Keratinocyte (primary cell): ENCODE results near the gene ARFIP1. TPM values are rescaled to one million over a fixed set of nuclear protein-coding genes. Genes with fewer than 3 reads are reported as not detected.

ENCODE experiments used
- DNase-seq: peaks from one replicate; pipeline ENCODE4 v3.0.0-alpha.2; 2011; ENCODE audit warnings: low read depth, missing footprints, low spot score
- FAIRE-seq: peaks from 2 replicates; lab custom pipeline; 2011; peaks lifted over from hg19 to GRCh38; lab: Jason Lieb, UNC
- H2AFZ ChIP-seq: 2 replicates; pipeline ENCODE4 v1.6.0; 2012; ENCODE audit warnings: low read length, control low read depth, inconsistent platforms; ENCODE audit not compliant: control insufficient read depth
- H3K27ac ChIP-seq: 2 replicates; pipeline ENCODE4 v1.5.1; 2011; ENCODE audit warnings: low read length; ENCODE audit not compliant: control insufficient read depth, insufficient read depth
- H3K27me3 ChIP-seq: 3 replicates; pipeline ENCODE4 v1.6.0; 2011; ENCODE audit warnings: low read length; ENCODE audit not compliant: control insufficient read depth, insufficient read depth; ENCODE audit errors: extremely low read depth
- H3K36me3 ChIP-seq, 2 experiments: 2 replicates in 1 of 2; 3 replicates in 1 of 2; pipeline ENCODE4 v1.5.1; 2011; ENCODE audit warnings: low read length in 2 of 2, mild to moderate bottlenecking in 1 of 2; ENCODE audit not compliant: control insufficient read depth in 2 of 2, insufficient read depth in 2 of 2; ENCODE audit errors: extremely low read depth in 1 of 2
- H3K4me1 ChIP-seq: 3 replicates; pipeline ENCODE4 v1.5.1; 2011; ENCODE audit warnings: low read length; ENCODE audit not compliant: control insufficient read depth, insufficient read depth; ENCODE audit errors: extremely low read depth
- H3K4me2 ChIP-seq: 3 replicates; pipeline ENCODE4 v1.6.0; 2011; ENCODE audit warnings: low read depth, low read length; ENCODE audit not compliant: control insufficient read depth, insufficient read depth; ENCODE audit errors: extremely low read depth
- H3K4me3 ChIP-seq, 3 experiments: fragments of 200-600 bp in 1 of 3; sonication (generic) in 1 of 3; 2 replicates in 2 of 3; 3 replicates in 1 of 3; pipeline ENCODE4 v1.5.1; 2011 to 2016; ENCODE audit warnings: low read length in 3 of 3, mild to moderate bottlenecking in 3 of 3, control low read depth in 2 of 3, inconsistent platforms in 1 of 3, low read depth in 1 of 3, mixed read lengths in 1 of 3, mixed run types in 1 of 3, moderate library complexity in 1 of 3; ENCODE audit not compliant: control insufficient read depth in 2 of 3, insufficient read depth in 2 of 3; ENCODE audit errors: extremely low read depth in 1 of 3
- H3K79me2 ChIP-seq: 2 replicates; pipeline ENCODE4 v1.6.0; 2012; ENCODE audit warnings: low read length; ENCODE audit not compliant: control insufficient read depth, insufficient read depth
- H3K9ac ChIP-seq: 3 replicates; pipeline ENCODE4 v1.6.0; 2011; ENCODE audit warnings: low read length; ENCODE audit not compliant: control insufficient read depth, insufficient read depth; ENCODE audit errors: extremely low read depth
- H3K9me1 ChIP-seq: 3 replicates; pipeline ENCODE4 v1.6.0; 2011; ENCODE audit warnings: low read length; ENCODE audit not compliant: control insufficient read depth, insufficient read depth; ENCODE audit errors: extremely low read depth
- H3K9me3 ChIP-seq: 2 replicates; pipeline ENCODE4 v1.5.1; 2012; ENCODE audit warnings: low read depth, low read length; ENCODE audit not compliant: control insufficient read depth
- H4K20me1 ChIP-seq: 3 replicates; pipeline ENCODE4 v1.6.0; 2011; ENCODE audit warnings: low read length; ENCODE audit not compliant: control insufficient read depth, insufficient read depth; ENCODE audit errors: extremely low read depth
- EZH2 ChIP-seq: IDR thresholded peaks from one replicate; pipeline ENCODE4 v1.6.1; 2012; ENCODE audit warnings: inconsistent platforms, mild to moderate bottlenecking, low read length, moderate library complexity
- dilution Hi-C: fragments of 300-500 bp; cut with MboI; formaldehyde crosslinking; loops from one replicate; pipeline ENCODE4 v1.7.0; 2020; ENCODE audit warnings: low sequenced_read_pairs; ENCODE audit not compliant: extremely low pct_ligation_motif_present
- polyA plus RNA-seq, 5 experiments: library from polyadenylated mRNA; depleted of rRNA in 3 of 5; stranded (reverse) in 3 of 5; stranded (forward) in 1 of 5; unstranded in 1 of 5; fragments of >200 nt; gene quantifications; 1 replicate in 1 of 5; 2 replicates in 3 of 5; 3 replicates in 1 of 5; pipeline versions ENCODE4 v1.2.1 to v1.2.3, GENCODE V29; 2011 to 2012; ENCODE audit warnings: missing spikeins in 2 of 5, low read depth in 1 of 5, low replicate concordance in 1 of 5
- TF ChIP-seq, protein P1 (sequence below), 3 experiments: IDR thresholded peaks in 1 of 3; conservative IDR thresholded peaks in 1 of 3; optimal IDR thresholded peaks in 1 of 3; 2 replicates in 2 of 3; 3 replicates in 1 of 3; pipeline versions ENCODE3 to v1.5.1; 2011; ENCODE audit warnings: low read length in 3 of 3, mild to moderate bottlenecking in 3 of 3, moderate library complexity in 2 of 3, control low read depth in 1 of 3, inconsistent platforms in 1 of 3; ENCODE audit not compliant: insufficient read depth in 2 of 3; ENCODE audit errors: extremely low read depth in 1 of 3

The ARFIP1 gene
- polyA plus RNA-seq, 1 donor (not counting 4 experiments of a cell fraction or from before 2014, with no cell fraction given), result 44.4 TPM

DNA sequence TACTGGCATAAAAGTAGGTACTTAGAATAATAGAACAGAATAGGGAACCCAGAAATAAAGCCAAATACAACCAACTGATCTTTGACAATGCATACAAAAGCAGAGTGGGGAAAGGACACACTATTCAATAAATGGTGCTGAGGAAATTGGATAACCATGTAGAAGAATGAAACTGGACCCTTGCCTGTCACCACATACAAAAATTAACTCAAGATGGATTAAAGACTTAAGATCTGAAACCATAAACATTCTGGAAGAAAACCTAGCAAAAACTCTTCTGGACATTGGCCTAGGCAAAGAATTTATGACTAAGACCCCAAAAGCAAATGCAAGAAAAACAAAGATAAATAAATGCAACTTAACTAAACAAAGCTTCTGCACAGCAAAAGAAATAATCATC is 45.6 kb downstream of the ARFIP1 start:
- Histone ChIP-seq H2AFZ (no peak overlapping the region), H3K4me1 (no peaks in the 10 kb centered on the region), H3K79me2 (no peaks in the 10 kb centered on the region), H3K27me3 (no peaks in the 10 kb centered on the region), H3K27ac (no peak overlapping the region), H3K4me3 (no peak overlapping the region), H3K9me3 (no peaks in the 10 kb centered on the region), H4K20me1 (no peaks in the 10 kb centered on the region), H3K36me3 (no peaks in the 10 kb centered on the region), H3K9ac (no peak overlapping the region), H3K4me2 (no peak overlapping the region), H3K9me1 (no peaks in the 10 kb centered on the region)
- dilution Hi-C loops, result no loop called here
- TF ChIP-seq EZH2, result no peak
- TF ChIP-seq, protein P1, sequence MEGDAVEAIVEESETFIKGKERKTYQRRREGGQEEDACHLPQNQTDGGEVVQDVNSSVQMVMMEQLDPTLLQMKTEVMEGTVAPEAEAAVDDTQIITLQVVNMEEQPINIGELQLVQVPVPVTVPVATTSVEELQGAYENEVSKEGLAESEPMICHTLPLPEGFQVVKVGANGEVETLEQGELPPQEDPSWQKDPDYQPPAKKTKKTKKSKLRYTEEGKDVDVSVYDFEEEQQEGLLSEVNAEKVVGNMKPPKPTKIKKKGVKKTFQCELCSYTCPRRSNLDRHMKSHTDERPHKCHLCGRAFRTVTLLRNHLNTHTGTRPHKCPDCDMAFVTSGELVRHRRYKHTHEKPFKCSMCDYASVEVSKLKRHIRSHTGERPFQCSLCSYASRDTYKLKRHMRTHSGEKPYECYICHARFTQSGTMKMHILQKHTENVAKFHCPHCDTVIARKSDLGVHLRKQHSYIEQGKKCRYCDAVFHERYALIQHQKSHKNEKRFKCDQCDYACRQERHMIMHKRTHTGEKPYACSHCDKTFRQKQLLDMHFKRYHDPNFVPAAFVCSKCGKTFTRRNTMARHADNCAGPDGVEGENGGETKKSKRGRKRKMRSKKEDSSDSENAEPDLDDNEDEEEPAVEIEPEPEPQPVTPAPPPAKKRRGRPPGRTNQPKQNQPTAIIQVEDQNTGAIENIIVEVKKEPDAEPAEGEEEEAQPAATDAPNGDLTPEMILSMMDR (optimal IDR thresholded peaks at IDR 0.05 in 1 of 3, IDR thresholded peaks at IDR 0.05 in 1 of 3, conservative IDR thresholded peaks at IDR 0.05 in 1 of 3; ENCODE audit: extremely low read depth in 1 of 3, insufficient read depth in 2 of 3, low read length in 3 of 3), result no peak
- FAIRE-seq, result no peak
- DNase-seq, result no peak

- FAIRE-seq (no peak), DNase-seq (no peak)
- H3K4me3 ChIP-seq, result no peak overlapping the region
- H3K9ac ChIP-seq, result no peak overlapping the region
- H3K4me1 ChIP-seq, result peaks cover 3% of the 10 kb centered on the region
- no peaks in the 10 kb centered on the region for H3K9me3 ChIP-seq
- H3K4me2 ChIP-seq, result no peak overlapping the region
- H3K27me3 ChIP-seq, result no peaks in the 10 kb centered on the region
- H2AFZ ChIP-seq, result no peak overlapping the region
- H3K79me2 ChIP-seq, result no peaks in the 10 kb centered on the region
- H4K20me1 ChIP-seq, result no peaks in the 10 kb centered on the region
- H3K9me1 ChIP-seq, result no peaks in the 10 kb centered on the region
- no peak for TF ChIP-seq EZH2
- TF ChIP-seq, protein P1 (optimal IDR thresholded peaks at IDR 0.05 in 1 of 3, IDR thresholded peaks at IDR 0.05 in 1 of 3, conservative IDR thresholded peaks at IDR 0.05 in 1 of 3; ENCODE audit: extremely low read depth in 1 of 3, insufficient read depth in 2 of 3, low read length in 3 of 3), result no peak
- no peaks in the 10 kb centered on the region for H3K36me3 ChIP-seq
- no peak overlapping the region for H3K27ac ChIP-seq
- dilution Hi-C loops, result no loop called here
Measured at GRCh38 chr4:152828122-152828521, 48.4 kb downstream of the ARFIP1 start.
